NCI-H2171 (cell line): Measurements from ENCODE around the gene FBXL4.
"Not testable (repeated sequence)": the region's sequence is repeated elsewhere in the genome, so short reads cannot be mapped to it uniquely, and the experiment has no call there.

Experiments used
- DNase-seq: peaks from one replicate; lab custom pipeline; 2025; lab: John Stamatoyannopoulos, UW

The FBXL4 gene

GRCh38 chr6:98945311-98946115 lies 2.2 kb downstream of the FBXL4 start:
- no peak for DNase-seq

DNA sequence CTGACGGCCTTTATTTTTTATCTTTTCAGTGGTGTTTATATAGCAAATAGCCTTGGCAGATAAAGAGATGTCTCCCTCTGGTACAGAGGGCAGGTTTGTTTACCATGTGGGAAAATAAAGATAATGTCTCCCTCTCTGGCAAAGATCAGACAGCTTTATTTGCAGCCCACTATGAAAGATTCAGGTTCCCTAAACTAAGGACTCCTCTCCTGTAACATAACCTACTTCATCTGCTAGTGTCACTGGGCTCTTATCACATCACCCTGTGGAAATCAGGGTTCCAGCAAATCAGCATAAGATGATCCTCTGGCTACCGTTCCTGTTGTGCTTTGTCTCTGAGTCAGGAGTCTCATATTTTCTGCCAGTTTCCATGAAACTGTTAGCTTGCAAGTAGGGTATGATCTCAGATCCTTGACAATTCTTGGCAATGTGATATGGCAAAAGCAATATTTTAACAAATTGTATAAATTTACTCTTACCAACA lies 3.1 kb downstream of the FBXL4 start:
- no peak for DNase-seq

- no peak for DNase-seq
Observed at GRCh38 chr6:98944168-98944567, 3.6 kb downstream of the FBXL4 start.

- DNase-seq, result no peak
Observed at GRCh38 chr6:98942263-98942803, 5.4 kb downstream of the FBXL4 start.

GRCh38 chr6:98941319-98941718 lies 6.4 kb downstream of the FBXL4 start:
- no peak for DNase-seq

DNA sequence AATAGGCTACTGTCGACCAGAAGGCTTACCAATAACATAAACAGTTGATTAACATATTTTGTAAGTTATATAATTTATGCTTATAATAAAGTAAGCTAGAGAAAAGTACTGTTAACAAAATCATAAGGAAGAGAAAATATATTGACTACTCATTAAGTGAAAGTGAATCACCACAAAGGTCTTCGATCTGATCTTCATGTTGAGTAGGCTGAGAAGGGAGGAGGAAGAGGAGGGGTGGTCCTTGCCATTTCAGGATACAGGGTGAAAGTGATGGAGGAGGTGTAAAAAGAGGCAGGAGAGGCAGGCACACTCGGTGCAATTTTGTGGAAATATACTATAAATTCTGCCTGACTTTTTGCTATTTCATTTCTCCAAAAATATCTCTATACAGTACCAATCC lies 10.4 kb downstream of the FBXL4 start:
- DNase-seq, result no peak

- peak; percentile 7 for DNase-seq
Observed at GRCh38 chr6:98932381-98932780, 15.4 kb downstream of the FBXL4 start.

GRCh38 chr6:98931696-98932095 lies 16.1 kb downstream of the FBXL4 start:
- no peak for DNase-seq

DNA sequence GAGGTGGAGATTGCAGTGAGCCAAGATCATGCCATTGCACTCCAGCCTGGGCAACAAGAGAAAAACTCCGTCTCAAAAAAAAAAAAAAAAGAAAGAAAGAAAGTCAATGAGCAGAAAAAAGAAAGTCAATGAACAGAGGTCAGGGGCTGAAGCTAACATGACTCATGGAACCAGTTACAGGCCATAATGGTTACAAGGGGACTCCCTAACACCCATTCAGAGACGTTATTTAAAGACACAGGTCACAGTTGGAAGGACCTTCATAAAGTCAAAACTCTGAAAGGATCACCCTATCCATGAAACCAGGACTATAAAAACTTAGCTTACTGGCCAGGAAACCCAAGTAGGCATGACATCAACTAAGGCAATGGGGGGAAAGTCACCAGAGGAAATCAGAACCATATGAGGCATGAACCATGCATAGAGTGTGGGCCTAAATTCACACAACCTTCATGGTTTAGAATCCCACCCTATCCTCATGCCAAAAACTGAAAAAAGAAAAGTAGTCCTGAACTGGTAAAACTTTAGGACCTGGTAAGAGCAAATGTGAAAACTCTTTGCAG lies 18.2 kb downstream of the FBXL4 start:
- DNase-seq, result no peak

DNA sequence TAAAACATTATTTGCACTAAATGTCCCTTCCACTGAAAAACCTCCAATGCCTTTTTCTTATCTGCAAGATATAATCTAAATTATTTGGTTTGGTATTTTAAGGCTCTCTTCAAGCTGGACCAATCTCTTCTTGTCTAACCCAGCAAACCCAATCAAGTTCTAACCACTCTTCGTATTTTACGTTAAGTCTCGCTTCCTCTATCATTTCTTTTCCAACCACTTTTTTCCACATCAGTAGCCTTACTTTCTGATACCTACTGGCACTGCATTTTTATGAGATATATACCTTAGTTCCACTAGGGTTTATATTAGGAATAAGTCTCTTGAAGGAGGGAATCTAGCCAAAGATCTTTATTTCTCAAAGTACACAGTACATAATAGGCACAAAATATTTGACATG lies 19.1 kb downstream of the FBXL4 start:
- DNase-seq, result no peak

- peak; percentile 7 for DNase-seq
Observed at GRCh38 chr6:98927534-98927933, 20.2 kb downstream of the FBXL4 start.

- no peak for DNase-seq
Observed at GRCh38 chr6:98925831-98926230, 21.9 kb downstream of the FBXL4 start.

GRCh38 chr6:98924647-98925046 lies 23.1 kb downstream of the FBXL4 start:
- DNase-seq, result no peak

GRCh38 chr6:98920904-98921431 lies 26.8 kb downstream of the FBXL4 start:
- DNase-seq, result no peak

DNA sequence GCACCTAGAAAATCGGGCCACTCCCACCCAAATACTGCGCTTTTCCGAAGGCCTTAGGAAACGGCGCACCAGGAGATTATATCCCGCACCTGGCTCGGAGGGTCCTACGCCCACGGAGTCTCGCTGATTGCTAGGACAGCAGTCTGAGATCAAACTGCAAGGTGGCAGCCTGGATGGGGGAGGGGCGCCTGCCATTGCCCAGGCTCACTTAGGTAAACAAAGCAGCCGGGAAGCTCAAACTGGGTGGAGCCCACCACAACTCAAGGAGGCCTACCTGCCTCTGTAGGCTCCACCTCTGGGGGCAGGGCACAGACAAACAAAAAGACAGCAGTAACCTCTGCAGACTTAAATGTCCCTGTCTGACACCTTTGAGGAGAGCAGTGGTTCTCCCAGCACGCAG lies 36.8 kb downstream of the FBXL4 start:
- not testable (repeated sequence) for DNase-seq

DNA sequence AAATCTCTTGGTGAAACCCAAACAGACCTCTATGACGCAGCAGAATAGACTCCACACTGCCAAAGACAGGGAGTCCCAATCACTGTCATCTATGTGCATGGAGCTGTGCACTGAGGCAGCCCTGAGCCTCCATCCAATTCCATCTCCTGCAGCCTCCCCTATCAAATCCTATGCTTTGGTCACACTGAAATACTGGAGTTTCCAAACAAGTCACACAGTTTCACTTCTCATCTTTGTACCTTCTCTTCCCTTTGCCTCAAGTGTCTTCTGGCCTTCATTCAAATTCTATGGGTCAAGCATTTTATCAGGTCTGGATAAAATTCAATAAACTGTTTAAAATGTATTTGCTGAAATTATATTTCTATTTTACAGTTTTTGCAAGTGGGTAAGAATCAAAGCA lies 38.5 kb downstream of the FBXL4 start:
- no peak for DNase-seq

DNA sequence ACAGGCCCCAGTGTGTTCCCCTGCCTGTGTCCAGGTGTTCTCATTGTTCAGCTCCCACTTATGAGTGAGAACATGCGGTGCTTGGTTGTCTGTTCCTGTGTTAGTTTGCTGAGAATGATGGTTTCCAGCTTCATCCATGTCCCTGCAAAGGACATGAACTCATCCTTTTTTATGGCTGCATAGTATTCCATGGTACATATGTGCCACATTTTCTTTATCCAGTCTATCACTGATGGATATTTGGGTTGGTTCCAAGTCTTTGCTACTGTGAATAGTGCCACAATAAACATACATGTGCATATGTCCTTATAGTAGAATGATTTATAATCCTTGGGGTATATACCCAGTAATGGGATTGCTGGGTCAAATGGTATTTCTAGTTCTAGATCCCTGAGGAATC lies 41.4 kb downstream of the FBXL4 start:
- DNase-seq, result not testable (repeated sequence)

- no peak for DNase-seq
Observed at GRCh38 chr6:98905759-98906158, 42.0 kb downstream of the FBXL4 start.

- DNase-seq, result no peak
Observed at GRCh38 chr6:98904096-98904495, 43.6 kb downstream of the FBXL4 start.

DNA sequence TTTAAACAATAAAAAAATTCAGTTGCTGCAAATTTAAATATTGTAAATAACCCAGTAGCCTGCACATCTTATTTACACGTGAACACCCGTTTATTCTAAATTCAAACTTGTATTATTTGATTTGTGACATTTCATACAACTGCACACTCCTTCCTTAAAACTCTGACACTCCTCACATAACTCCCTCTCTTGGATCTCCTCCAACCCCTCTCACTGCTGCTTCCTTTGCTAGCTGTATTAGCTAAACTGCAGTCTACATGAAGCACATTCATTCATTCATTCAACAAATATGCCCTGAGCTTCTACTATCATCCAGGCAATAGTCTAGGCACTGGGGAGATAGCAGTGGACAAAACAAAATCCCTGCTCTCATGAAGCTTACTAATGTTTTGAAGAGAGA lies 47.0 kb downstream of the FBXL4 start:
- no peak for DNase-seq

DNA sequence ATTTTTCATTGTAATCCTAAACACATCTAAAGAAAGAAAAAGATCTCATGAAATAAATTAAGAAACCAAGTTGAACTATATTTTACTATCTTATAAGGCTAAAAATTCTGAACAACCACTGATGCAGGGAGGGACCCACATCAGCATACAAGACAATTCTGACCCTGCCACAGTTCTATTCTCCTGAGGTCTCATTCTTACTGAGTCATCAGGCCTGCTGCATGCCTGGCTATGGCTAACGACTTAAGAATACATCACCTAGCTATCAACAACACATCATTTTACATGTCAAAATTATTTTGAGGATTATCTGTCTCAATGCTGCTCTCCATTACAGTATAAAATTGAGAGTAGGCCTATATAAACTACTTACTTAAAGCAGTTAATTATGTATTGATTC lies 52.9 kb downstream of the FBXL4 start:
- DNase-seq, result no peak

GRCh38 chr6:98887650-98888049 lies 60.1 kb downstream of the FBXL4 start:
- no peak for DNase-seq

DNA sequence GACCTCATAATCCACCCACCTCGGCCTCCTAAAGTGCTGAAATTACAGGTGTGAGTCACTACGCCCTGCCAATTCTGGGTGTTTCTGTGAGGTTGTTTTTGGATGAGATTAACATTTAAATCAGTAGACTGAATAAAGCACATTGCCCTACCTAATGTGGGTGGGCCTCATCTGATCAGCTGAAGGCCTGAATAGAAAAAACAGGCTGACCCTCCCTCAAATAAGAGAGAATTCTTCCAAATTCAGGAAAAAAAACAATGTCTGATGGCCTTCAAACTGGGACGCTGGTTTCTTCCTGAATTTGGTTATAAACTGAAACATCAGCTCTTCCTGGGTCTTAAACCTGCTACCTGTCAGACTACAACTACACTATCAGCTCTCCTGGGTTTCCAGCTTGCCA lies 62.4 kb downstream of the FBXL4 start:
- DNase-seq, result no peak
